ENCODE data around the gene CUZD1. TPM values are rescaled to one million over a fixed set of nuclear protein-coding genes. Genes with fewer than 3 reads are reported as not detected.

Gene CUZD1
- total RNA-seq, 1 experiment from 2014 or later: 17.2 TPM

DNA sequence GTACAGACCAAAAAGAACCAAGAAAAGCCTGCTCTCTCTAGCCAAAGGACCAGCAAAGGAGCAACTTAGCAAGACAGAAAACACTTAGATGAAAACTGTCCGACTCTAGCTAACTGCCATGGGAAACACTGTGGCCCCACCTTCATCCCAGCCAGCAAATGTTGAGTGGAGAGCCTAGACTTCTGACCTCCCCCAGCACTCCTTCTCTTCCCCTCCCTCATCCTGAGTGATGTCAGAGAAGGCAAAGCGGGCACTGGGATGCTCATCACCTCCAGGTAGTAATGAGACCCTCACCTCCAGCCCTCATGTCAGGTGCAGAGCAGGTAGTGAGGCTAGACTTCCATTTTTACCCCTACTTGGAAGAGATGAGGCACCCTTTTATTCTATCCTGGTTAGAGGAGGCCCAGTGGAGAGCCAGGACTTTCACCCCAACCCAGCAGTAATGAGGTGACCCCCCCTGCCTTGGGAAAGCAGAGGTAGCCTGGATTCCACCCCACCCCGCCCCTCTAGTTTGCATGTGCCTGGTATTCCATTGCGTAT lies 16.9 kb downstream of the CUZD1 start:
- no peak overlapping the region for H3K56ac ChIP-seq (ENCODE audit: insufficient read length, low read depth, low read length)
- no peak overlapping the region for H3K23ac ChIP-seq (ENCODE audit: insufficient read length, low read depth, low read length)
- H4K91ac ChIP-seq (ENCODE audit: insufficient read length, low read depth, low read length): no peak overlapping the region
- no peak overlapping the region for H2BK5ac ChIP-seq (ENCODE audit: insufficient read length, low read length)
- Mint-ChIP-seq H3K4me3 (no peak overlapping the region), H3K36me3 (ENCODE audit: insufficient read depth in 1 of 3, low read depth in 3 of 3) (peaks cover 3 to 14% (median 5%) of the 10 kb centered on the region in 3 experiments; a peak in 5 of 7 replicates), H3K27ac (no peak overlapping the region), H3K9me3 (no peaks in the 10 kb centered on the region), H3K4me1 (peaks cover 4 to 6% of the 10 kb centered on the region in 2 experiments; a peak in 3 of 4 replicates), H3K27me3 (ENCODE audit: low read depth) (peaks cover 3% of the 10 kb centered on the region; the same call in 1 of the 2 replicates)
- H3K18ac ChIP-seq (ENCODE audit: insufficient read length, low read depth, low read length): no peak overlapping the region
- H3K79me2 ChIP-seq (ENCODE audit: insufficient read depth, low read length): no peaks in the 10 kb centered on the region
- H2BK12ac ChIP-seq (ENCODE audit: insufficient read length, low read depth, low read length): no peak overlapping the region
- H3K4me1 ChIP-seq (ENCODE audit: insufficient read depth, low read length): no peaks in the 10 kb centered on the region; the same call in 1 of the 2 replicates
- TF ChIP-seq, protein P1, sequence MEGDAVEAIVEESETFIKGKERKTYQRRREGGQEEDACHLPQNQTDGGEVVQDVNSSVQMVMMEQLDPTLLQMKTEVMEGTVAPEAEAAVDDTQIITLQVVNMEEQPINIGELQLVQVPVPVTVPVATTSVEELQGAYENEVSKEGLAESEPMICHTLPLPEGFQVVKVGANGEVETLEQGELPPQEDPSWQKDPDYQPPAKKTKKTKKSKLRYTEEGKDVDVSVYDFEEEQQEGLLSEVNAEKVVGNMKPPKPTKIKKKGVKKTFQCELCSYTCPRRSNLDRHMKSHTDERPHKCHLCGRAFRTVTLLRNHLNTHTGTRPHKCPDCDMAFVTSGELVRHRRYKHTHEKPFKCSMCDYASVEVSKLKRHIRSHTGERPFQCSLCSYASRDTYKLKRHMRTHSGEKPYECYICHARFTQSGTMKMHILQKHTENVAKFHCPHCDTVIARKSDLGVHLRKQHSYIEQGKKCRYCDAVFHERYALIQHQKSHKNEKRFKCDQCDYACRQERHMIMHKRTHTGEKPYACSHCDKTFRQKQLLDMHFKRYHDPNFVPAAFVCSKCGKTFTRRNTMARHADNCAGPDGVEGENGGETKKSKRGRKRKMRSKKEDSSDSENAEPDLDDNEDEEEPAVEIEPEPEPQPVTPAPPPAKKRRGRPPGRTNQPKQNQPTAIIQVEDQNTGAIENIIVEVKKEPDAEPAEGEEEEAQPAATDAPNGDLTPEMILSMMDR (conservative IDR thresholded peaks at IDR 0.05): no peak
- no CpG with 5 or more reads among the region's 4 CpGs for WGBS (ENCODE audit: extremely low coverage, insufficient read length, low lambda C conversion rate)
- H3K79me1 ChIP-seq (ENCODE audit: insufficient read depth, low read depth, low read length, poor library complexity, severe bottlenecking): no peaks in the 10 kb centered on the region
- H3K23me2 ChIP-seq (ENCODE audit: insufficient read length, low read depth, low read length, poor library complexity, severe bottlenecking): no peaks in the 10 kb centered on the region
- no peaks in the 10 kb centered on the region for H3K9me3 ChIP-seq (ENCODE audit: control insufficient read depth, low read depth, low read length)
- H3K9ac ChIP-seq (ENCODE audit: extremely low read depth, insufficient read length, low read length): no peak overlapping the region
- no peak overlapping the region for H2BK20ac ChIP-seq (ENCODE audit: low read depth, low read length, poor library complexity, severe bottlenecking)
- no peak for DNase-seq
- no peak overlapping the region for H4K8ac ChIP-seq (replicated peaks; ENCODE audit: insufficient read length, low read depth, low read length)
- H3K27ac ChIP-seq (ENCODE audit: insufficient read length, low read depth, low read length): no peak overlapping the region
- no peak overlapping the region for H3K14ac ChIP-seq (ENCODE audit: insufficient read depth, low read length)
- no peak overlapping the region for H3T11ph ChIP-seq (ENCODE audit: low read length)
- H2AK5ac ChIP-seq (ENCODE audit: insufficient read length, low read length): no peak overlapping the region
- H2AFZ ChIP-seq (ENCODE audit: low read length): no peak overlapping the region
- H3K4ac ChIP-seq (ENCODE audit: low read depth, low read length): no peak overlapping the region
- H3K27me3 ChIP-seq (ENCODE audit: insufficient read depth, low read length): no peaks in the 10 kb centered on the region; the same call in 1 of the 2 replicates
- no peak overlapping the region for H2BK15ac ChIP-seq (ENCODE audit: low read depth, low read length)
- no peak overlapping the region for H3K4me2 ChIP-seq (ENCODE audit: insufficient read depth, insufficient read length, low read length)
- no peaks in the 10 kb centered on the region for H4K20me1 ChIP-seq (ENCODE audit: control insufficient read depth, insufficient read depth, insufficient read length)
- H2BK120ac ChIP-seq (ENCODE audit: low read depth, low read length, poor library complexity, severe bottlenecking): no peak overlapping the region
- H4K5ac ChIP-seq (ENCODE audit: insufficient read length, low read depth, low read length): no peak overlapping the region

Data from H9 (cell line).